Stimulated activated CD4-positive, alpha-beta T cell treated with anti-CD3 and anti-CD28 coated beads, Interleukin-1b, Interleukin-23, amount 100 ng/mL, for 48 hours (primary cell): ENCODE results near the gene BCL3.
"Not testable (repeated sequence)": the region's sequence is repeated elsewhere in the genome, so short reads cannot be mapped to it uniquely, and the experiment has no call there.

ENCODE experiments used
- DNase-seq: peaks from one replicate; pipeline ENCODE4 v3.0.0-alpha.2; 2020

BCL3 gene

GRCh38 chr19:44748426-44749254, at the start of gene BCL3:
TSS of gene BCL3 (plus strand) at chr19:44748708. CDS start at chr19:44748791, 83 bp downstream.
- peak; percentile 59 for DNase-seq

GRCh38 chr19:44700547-44700946, 48.0 kb upstream of the BCL3 start:
- no peak for DNase-seq

- no peak for DNase-seq
These were observed 47.3 kb upstream of the BCL3 start for GRCh38 chr19:44701228-44701627.

GRCh38 chr19:44702551-44703176, 45.8 kb upstream of the BCL3 start:
- DNase-seq: no peak

- no peak for DNase-seq
These were observed 45.0 kb upstream of the BCL3 start for GRCh38 chr19:44703336-44704078.

GRCh38 chr19:44704982-44705381, 43.5 kb upstream of the BCL3 start:
- no peak for DNase-seq

- DNase-seq: no peak
These were observed 43.0 kb upstream of the BCL3 start for GRCh38 chr19:44705502-44706010.

- no peak for DNase-seq
These were observed 41.8 kb upstream of the BCL3 start for GRCh38 chr19:44706506-44707236.

GRCh38 chr19:44707794-44708193, 40.7 kb upstream of the BCL3 start:
- no peak for DNase-seq

GRCh38 chr19:44708940-44709339, 39.6 kb upstream of the BCL3 start:
- DNase-seq: no peak

- DNase-seq: not testable (repeated sequence)
These were observed 38.9 kb upstream of the BCL3 start for GRCh38 chr19:44709434-44710266.

GRCh38 chr19:44710483-44710882, 38.0 kb upstream of the BCL3 start:
- no peak for DNase-seq

- DNase-seq: no peak
These were observed 35.5 kb upstream of the BCL3 start for GRCh38 chr19:44712864-44713515.

- no peak for DNase-seq
These were observed 33.8 kb upstream of the BCL3 start for GRCh38 chr19:44714597-44715169.

GRCh38 chr19:44717603-44718002, 30.9 kb upstream of the BCL3 start:
- DNase-seq: no peak

- no peak for DNase-seq
These were observed 29.9 kb upstream of the BCL3 start for GRCh38 chr19:44718441-44719261.

GRCh38 chr19:44719262-44719701, 29.2 kb upstream of the BCL3 start:
- DNase-seq: no peak

GRCh38 chr19:44720396-44720795, 28.1 kb upstream of the BCL3 start:
- DNase-seq: not testable (repeated sequence)

- DNase-seq: no peak
These were observed 27.6 kb upstream of the BCL3 start for GRCh38 chr19:44720945-44721344.

- DNase-seq: not testable (repeated sequence)
These were observed 27.1 kb upstream of the BCL3 start for GRCh38 chr19:44721369-44721768.
